HepG2 (cell line): ENCODE data around the gene PPP1R15A. TPM values are rescaled to one million over a fixed set of nuclear protein-coding genes. Genes with fewer than 3 reads are reported as not detected.

Experiments
- AKNA ChIP-seq: sonication (generic); formaldehyde crosslinking; IDR thresholded peaks from 2 replicates; pipeline ENCODE4 v1.4.0; 2020; ENCODE audit warnings: missing genetic modification reagents, borderline replicate concordance
- GLI4 ChIP-seq: sonication (generic); formaldehyde crosslinking; IDR thresholded peaks from 2 replicates; pipeline ENCODE4 v1.5.1; 2020; ENCODE audit warnings: missing genetic modification reagents, mild to moderate bottlenecking, moderate library complexity, borderline replicate concordance
- HBP1 ChIP-seq: IDR thresholded peaks from 2 replicates; pipeline ENCODE4 v1.6.1; 2016; ENCODE audit warnings: low read depth, control low read depth
- KAT7 ChIP-seq: IDR thresholded peaks from 2 replicates; pipeline ENCODE4 v1.6.1; 2018; ENCODE audit warnings: borderline replicate concordance, missing compliant biosample characterization
- KDM5A ChIP-seq: fragments of 200-600 bp; sonication (generic); IDR thresholded peaks from 2 replicates; pipeline ENCODE4 v1.7.0; 2018; ENCODE audit warnings: antibody characterized with exemption, mild to moderate bottlenecking, low read length, borderline replicate concordance
- KMT2A ChIP-seq: sonication (generic); formaldehyde crosslinking; IDR thresholded peaks from 2 replicates; pipeline ENCODE4 v1.4.0; 2020; ENCODE audit warnings: missing genetic modification reagents
- PHF8 ChIP-seq: sonication (generic); formaldehyde crosslinking; IDR thresholded peaks from 2 replicates; pipeline ENCODE4 v1.5.0; 2020; ENCODE audit warnings: missing genetic modification reagents
- PLRG1 ChIP-seq: fragments of 450-650 bp; conservative IDR thresholded peaks from 2 replicates; pipeline ENCODE4 v1.6.1; 2016
- POLR2G ChIP-seq: fragments of 200-400 bp; formaldehyde crosslinking; IDR thresholded peaks from 2 replicates; pipeline ENCODE4 v1.6.1; 2018; ENCODE audit warnings: mild to moderate bottlenecking, low read depth, low read length, moderate library complexity
- PREB ChIP-seq: sonication (generic); formaldehyde crosslinking; IDR thresholded peaks from 2 replicates; pipeline ENCODE4 v1.4.0; 2020; ENCODE audit warnings: missing genetic modification reagents
- SCMH1 ChIP-seq: sonication (generic); formaldehyde crosslinking; IDR thresholded peaks from 2 replicates; pipeline ENCODE4 v1.9.0; 2021; ENCODE audit warnings: missing genetic modification reagents, mild to moderate bottlenecking, borderline replicate concordance
- TCF7L2 ChIP-seq: IDR thresholded peaks from 2 replicates; pipeline ENCODE4 v1.6.1; 2011; ENCODE audit warnings: mild to moderate bottlenecking, low read depth, low read length, moderate library complexity
- TFAP4 ChIP-seq: sonication (generic); IDR thresholded peaks from 2 replicates; pipeline ENCODE4 v1.6.1; 2016; ENCODE audit warnings: low read depth, borderline replicate concordance
- TFE3 ChIP-seq: IDR thresholded peaks from 2 replicates; pipeline ENCODE4 v1.6.1; 2016
- ZBTB7B ChIP-seq: sonication (generic); formaldehyde crosslinking; IDR thresholded peaks from 2 replicates; pipeline ENCODE4 v1.4.0; 2020; ENCODE audit warnings: missing genetic modification reagents
- ZFP41 ChIP-seq: sonication (generic); formaldehyde crosslinking; IDR thresholded peaks from 2 replicates; pipeline ENCODE4 v1.4.0; 2020; ENCODE audit warnings: mild to moderate bottlenecking, missing genetic modification reagents, borderline replicate concordance
- ZNF343 ChIP-seq: sonication (generic); formaldehyde crosslinking; IDR thresholded peaks from 2 replicates; pipeline ENCODE4 v1.4.0; 2020; ENCODE audit warnings: mild to moderate bottlenecking, missing genetic modification reagents
- ZNF768 ChIP-seq: sonication (generic); formaldehyde crosslinking; IDR thresholded peaks from 2 replicates; pipeline ENCODE4 v1.4.0; 2020; ENCODE audit warnings: missing genetic modification reagents
- polyA plus RNA-seq, 8 experiments: library from polyadenylated mRNA; depleted of rRNA in 3 of 8; stranded (reverse) in 7 of 8; unstranded in 1 of 8; fragments of >200 nt; fragmentation: Illumina TruSeq in 4 of 8; extraction: Trizol in 4 of 8; gene quantifications; 2 replicates each; pipeline versions ENCODE4 v1.2.1 to v1.2.3, GENCODE V29; 2011 to 2016; ENCODE audit warnings: low read depth in 4 of 8, missing spikeins in 1 of 8, mixed read lengths in 1 of 8; ENCODE audit not compliant: insufficient read depth in 1 of 8
- total RNA-seq, 5 experiments: library from RNA; depleted of rRNA; stranded (reverse); fragments of >200 nt; fragmentation: Illumina TruSeq; extraction: Trizol; gene quantifications; 2 replicates each; pipeline ENCODE4 v1.2.3, GENCODE V29; 2016; ENCODE audit warnings: low read depth in 1 of 5

PPP1R15A gene
- total and polyA plus RNA-seq, 2 of the 13 experiments (the other 11 are each of a cell fraction or from before 2014, with no cell fraction given), result 15.6 to 18.5 TPM

GRCh38 chr19:48868114-48868886 is 3.9 kb upstream of the PPP1R15A start, which contains the start of gene PLEKHA4 (continued):
- TF ChIP-seq AKNA, result no peak
- TF ChIP-seq KDM5A, result no peak
- no peak for TF ChIP-seq TCF7L2
- TF ChIP-seq PHF8 (CRISPR knock-in tag), result peak; percentile 43; the same call in 1 of the 2 replicates
- TF ChIP-seq ZNF343 (CRISPR knock-in tag), result 0 out of 2 replicates have a peak, but pooled peaks have one; percentile 66
- TF ChIP-seq KAT7 (CRISPR knock-in tag), result no peak; the same call in 1 of the 2 replicates
- TF ChIP-seq KMT2A (CRISPR knock-in tag), result no peak
- no peak for TF ChIP-seq PLRG1
- no peak for TF ChIP-seq TFE3 (CRISPR knock-in tag)
- TF ChIP-seq GLI4, result no peak
- TF ChIP-seq HBP1 (CRISPR knock-in tag), result 0 out of 2 replicates have a peak, but pooled peaks have one; percentile 1
- TF ChIP-seq ZBTB7B (CRISPR knock-in tag), result peak; percentile 82
- TF ChIP-seq PREB, result no peak
- TF ChIP-seq ZFP41, result no peak
- peak; percentile 48 for TF ChIP-seq POLR2G
- TF ChIP-seq SCMH1 (CRISPR knock-in tag), result no peak
- peak; percentile 36; the same call in 1 of the 2 replicates for TF ChIP-seq TFAP4
- TF ChIP-seq ZNF768 (CRISPR knock-in tag), result peak; percentile 60; the same call in 1 of the 2 replicates
